ENCODE results near the gene NARF.

GRCh38 chr17:82497483-82498405 lies 39.2 kb downstream of the NARF start:
- TF ChIP-seq POLR2A (IDR thresholded peaks at IDR 0.05) = no peak
- TF ChIP-seq, protein P1, sequence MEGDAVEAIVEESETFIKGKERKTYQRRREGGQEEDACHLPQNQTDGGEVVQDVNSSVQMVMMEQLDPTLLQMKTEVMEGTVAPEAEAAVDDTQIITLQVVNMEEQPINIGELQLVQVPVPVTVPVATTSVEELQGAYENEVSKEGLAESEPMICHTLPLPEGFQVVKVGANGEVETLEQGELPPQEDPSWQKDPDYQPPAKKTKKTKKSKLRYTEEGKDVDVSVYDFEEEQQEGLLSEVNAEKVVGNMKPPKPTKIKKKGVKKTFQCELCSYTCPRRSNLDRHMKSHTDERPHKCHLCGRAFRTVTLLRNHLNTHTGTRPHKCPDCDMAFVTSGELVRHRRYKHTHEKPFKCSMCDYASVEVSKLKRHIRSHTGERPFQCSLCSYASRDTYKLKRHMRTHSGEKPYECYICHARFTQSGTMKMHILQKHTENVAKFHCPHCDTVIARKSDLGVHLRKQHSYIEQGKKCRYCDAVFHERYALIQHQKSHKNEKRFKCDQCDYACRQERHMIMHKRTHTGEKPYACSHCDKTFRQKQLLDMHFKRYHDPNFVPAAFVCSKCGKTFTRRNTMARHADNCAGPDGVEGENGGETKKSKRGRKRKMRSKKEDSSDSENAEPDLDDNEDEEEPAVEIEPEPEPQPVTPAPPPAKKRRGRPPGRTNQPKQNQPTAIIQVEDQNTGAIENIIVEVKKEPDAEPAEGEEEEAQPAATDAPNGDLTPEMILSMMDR (IDR thresholded peaks at IDR 0.05) = no peak
